Activated T-helper 17 cell treated with anti-CD3 and anti-CD28 coated beads, Interleukin-2, amount 50 U/mL, for 72 hours (primary cell): ENCODE measurements around the gene WWC1. TPM values are rescaled to one million over a fixed set of nuclear protein-coding genes. Genes with fewer than 3 reads are reported as not detected.

Experiments
- ATAC-seq: fragments of 150-1000 bp; cut with Tn5 transposase; replicated peaks from 2 replicates; pipeline ENCODE4 v1.10.0; 2021; ENCODE audit warnings: mild to moderate bottlenecking, moderate library complexity
- H3K27ac Mint-ChIP-seq: one replicate; pipeline ENCODE4 v1.8.0; 2022; ENCODE audit warnings: mixed read lengths
- H3K27me3 Mint-ChIP-seq: one replicate; pipeline ENCODE4 v1.8.0; 2022; ENCODE audit warnings: mixed read lengths
- H3K36me3 Mint-ChIP-seq: one replicate; pipeline ENCODE4 v1.8.0; 2022; ENCODE audit warnings: low read depth, mild to moderate bottlenecking, mixed read lengths
- H3K4me1 Mint-ChIP-seq: one replicate; pipeline ENCODE4 v1.8.0; 2022; ENCODE audit warnings: mixed read lengths
- H3K4me3 Mint-ChIP-seq: one replicate; pipeline ENCODE4 v1.8.0; 2022; ENCODE audit warnings: mild to moderate bottlenecking, mixed read lengths
- H3K9me3 Mint-ChIP-seq: one replicate; pipeline ENCODE4 v1.8.0; 2022; ENCODE audit warnings: mixed read lengths
- total RNA-seq, 2 donors: library from RNA; stranded (reverse); gene quantifications; one replicate each; pipeline ENCODE4 v1.2.3, GENCODE V29; 2022

The WWC1 gene
- total RNA-seq, 2 donors from 2014 or later: 1.3 to 1.9 TPM

DNA sequence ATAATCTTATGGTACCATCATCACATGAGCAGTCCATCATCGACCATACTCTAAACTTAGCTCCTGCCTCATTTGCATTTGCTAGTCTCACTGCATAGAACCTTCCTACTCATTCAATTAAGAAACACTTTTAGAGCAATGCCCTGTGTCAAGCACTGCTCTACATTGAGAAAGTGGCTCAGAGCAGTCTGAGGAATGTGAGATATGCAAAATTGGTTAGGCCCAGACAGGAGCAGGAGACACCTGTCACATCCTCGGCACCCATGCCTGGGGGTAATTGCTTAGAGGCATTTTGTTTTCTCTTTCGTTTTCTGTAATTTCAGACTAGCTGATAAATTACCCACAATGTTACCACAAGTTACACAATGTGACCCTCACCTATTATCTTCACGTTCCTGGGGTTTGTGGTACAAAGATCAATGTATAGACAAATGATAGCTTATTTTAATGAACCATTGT, 189.9 kb downstream of the WWC1 start:
- peak overlapping the region; percentile 76 for H3K27ac Mint-ChIP-seq
- H3K27me3 Mint-ChIP-seq: no peaks in the 10 kb centered on the region
- H3K4me3 Mint-ChIP-seq: peak overlapping the region; percentile 63
- H3K9me3 Mint-ChIP-seq: no peaks in the 10 kb centered on the region
- peak; percentile 35 for ATAC-seq
- H3K4me1 Mint-ChIP-seq: peaks cover 22% of the 10 kb centered on the region
- peaks cover 3% of the 10 kb centered on the region for H3K36me3 Mint-ChIP-seq

DNA sequence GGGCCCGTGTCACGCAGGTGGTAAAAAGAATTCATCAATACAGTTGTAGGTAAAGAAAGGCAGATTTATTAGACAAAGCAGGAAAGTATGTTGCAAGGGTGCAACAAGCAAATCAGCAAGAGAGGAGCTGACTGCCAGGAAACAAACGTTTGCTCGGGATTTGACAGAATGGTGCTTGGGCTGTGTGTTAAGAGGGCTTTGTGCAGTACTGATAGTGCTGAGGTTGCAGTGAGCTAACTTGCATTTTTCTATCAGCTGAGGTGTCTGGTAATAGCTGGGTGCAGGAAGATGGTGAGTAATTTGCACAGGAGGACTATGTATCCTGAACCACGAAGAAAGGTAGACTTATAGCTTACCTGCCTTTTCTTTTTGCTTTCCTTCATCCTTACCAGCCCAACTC, 190.9 kb downstream of the WWC1 start:
- ATAC-seq: no peak
- peak overlapping the region; percentile 63 for H3K4me3 Mint-ChIP-seq
- H3K4me1 Mint-ChIP-seq: peaks cover 22% of the 10 kb centered on the region
- peaks cover 13% of the 10 kb centered on the region for H3K36me3 Mint-ChIP-seq
- no peak overlapping the region for H3K27ac Mint-ChIP-seq
- no peaks in the 10 kb centered on the region for H3K9me3 Mint-ChIP-seq
- no peaks in the 10 kb centered on the region for H3K27me3 Mint-ChIP-seq

GRCh38 chr5:168486136-168486879, 194.9 kb downstream of the WWC1 start, which contains the start of gene RARS1:
Gene RARS1 (plus strand): TSS chr5:168486471. CDS start chr5:168486499, 28 bp downstream.
- Mint-ChIP-seq H3K27me3 (no peaks in the 10 kb centered on the region), H3K27ac (peak within 1 kb of the TSS; percentile 99), H3K4me1 (peaks cover 21% of the 10 kb centered on the region), H3K4me3 (peak within 1 kb of the TSS; percentile 100), H3K9me3 (no peaks in the 10 kb centered on the region), H3K36me3 (peaks cover 50% of the 10 kb centered on the region)
- ATAC-seq: peak; percentile 95

DNA sequence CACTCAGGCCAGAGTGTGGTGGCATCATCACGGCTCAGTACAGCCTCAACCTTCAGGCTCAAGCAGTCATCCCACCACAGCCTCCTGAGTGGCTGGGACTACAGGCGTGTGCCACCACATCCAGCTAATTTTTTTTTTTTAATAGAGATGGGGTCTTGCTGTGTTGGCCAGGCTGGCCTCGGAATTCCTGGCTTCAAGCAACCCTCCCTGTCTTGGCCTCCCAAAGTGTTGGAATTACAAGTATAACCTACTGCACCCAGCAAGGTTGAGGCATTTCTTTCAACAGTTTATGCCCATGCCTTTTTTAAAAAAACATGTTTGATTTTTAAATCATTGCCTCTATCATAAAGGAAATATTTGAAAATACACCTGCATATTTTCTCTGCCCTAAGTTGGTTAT, 197.6 kb downstream of the WWC1 start:
- no peaks in the 10 kb centered on the region for H3K9me3 Mint-ChIP-seq

GRCh38 chr5:168494057-168494555, 202.7 kb downstream of the WWC1 start:
- no peaks in the 10 kb centered on the region for H3K27me3 Mint-ChIP-seq
- no peaks in the 10 kb centered on the region for H3K4me1 Mint-ChIP-seq
- peaks cover 97% of the 10 kb centered on the region for H3K36me3 Mint-ChIP-seq
- no peak for ATAC-seq
- H3K4me3 Mint-ChIP-seq: no peak overlapping the region
- no peaks in the 10 kb centered on the region for H3K9me3 Mint-ChIP-seq
- no peak overlapping the region for H3K27ac Mint-ChIP-seq

More for the DNA sequence above, 197.6 kb downstream of the WWC1 start:
- ATAC-seq: no peak
- H3K4me1 Mint-ChIP-seq: peaks cover 15% of the 10 kb centered on the region
- H3K36me3 Mint-ChIP-seq: peaks cover 78% of the 10 kb centered on the region
- H3K27me3 Mint-ChIP-seq: no peaks in the 10 kb centered on the region
- H3K27ac Mint-ChIP-seq: no peak overlapping the region
- H3K4me3 Mint-ChIP-seq: no peak overlapping the region

GRCh38 chr5:168502563-168503237, 211.3 kb downstream of the WWC1 start:
- Mint-ChIP-seq H3K4me1 (no peaks in the 10 kb centered on the region), H3K27ac (no peak overlapping the region), H3K27me3 (no peaks in the 10 kb centered on the region), H3K9me3 (no peaks in the 10 kb centered on the region), H3K36me3 (peaks cover 95% of the 10 kb centered on the region), H3K4me3 (no peak overlapping the region)
- ATAC-seq: no peak

DNA sequence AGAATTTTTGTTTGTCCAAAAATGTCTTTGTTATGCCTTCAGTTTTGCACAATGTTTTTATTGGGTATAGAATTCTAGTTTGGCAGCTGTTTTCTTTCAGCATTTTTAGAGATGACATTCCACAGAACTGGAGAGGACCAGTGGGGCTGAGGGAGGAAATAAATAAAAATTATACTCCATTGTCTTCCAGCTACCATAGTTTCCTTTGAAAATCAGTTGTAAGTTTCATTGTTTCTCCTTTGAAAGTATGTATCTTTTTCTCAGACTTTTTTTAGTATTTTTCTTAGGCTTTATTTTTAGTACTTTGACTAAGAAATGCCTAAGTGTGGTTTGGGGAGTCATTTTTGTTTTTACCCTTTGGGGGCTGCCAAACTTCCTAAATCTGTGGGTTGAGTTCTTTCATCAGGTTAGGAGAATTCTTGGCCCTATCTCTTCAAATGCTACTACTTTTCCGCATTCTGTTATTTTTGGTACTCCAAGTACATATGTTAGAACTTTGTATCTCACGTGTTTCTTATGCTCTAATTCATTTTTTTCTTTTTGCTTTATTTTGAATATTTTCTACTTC, 222.5 kb downstream of the WWC1 start:
- no peak overlapping the region for H3K4me3 Mint-ChIP-seq
- H3K9me3 Mint-ChIP-seq: no peaks in the 10 kb centered on the region
- H3K36me3 Mint-ChIP-seq: peaks cover 100% of the 10 kb centered on the region
- no peaks in the 10 kb centered on the region for H3K4me1 Mint-ChIP-seq
- H3K27ac Mint-ChIP-seq: no peak overlapping the region
- ATAC-seq: no peak
- H3K27me3 Mint-ChIP-seq: no peaks in the 10 kb centered on the region

Other genes with a start within 250 kb of the WWC1 start
- 100 to 1,000 TPM in 1 of 2 donors, 10 to 100 TPM in 1; 86.0 to 121 TPM for gene RARS1, start 194.8 kb downstream of the WWC1 start, total RNA-seq
- 1 to 10 TPM in 1 of 2 donors, not detected in 1; 1.1 TPM for gene FBLL1, start 237.7 kb downstream of the WWC1 start, total RNA-seq